ENCODE measurements around the gene MICU2.

Gene MICU2

DNA sequence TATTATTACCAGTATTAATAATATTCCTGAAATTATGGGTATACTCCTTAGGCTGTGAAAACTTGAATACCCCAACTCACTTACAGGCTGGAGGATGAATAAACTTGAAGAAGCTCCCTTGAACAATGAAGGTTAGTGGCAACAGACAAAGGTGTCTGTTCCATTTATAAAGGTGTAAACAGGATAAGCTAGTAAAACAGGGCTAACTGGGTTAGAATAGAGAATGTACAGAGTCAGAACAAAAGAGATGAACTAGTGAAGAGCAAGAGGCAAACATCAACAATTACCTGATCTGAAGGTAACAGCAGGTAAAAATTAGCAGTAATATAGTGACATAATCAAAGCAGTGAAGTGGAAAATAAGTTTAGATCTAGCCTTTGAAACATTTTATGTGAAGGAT is 23.2 kb downstream of the MICU2 start:
- no peak overlapping the region for H3K4me3 ChIP-seq (ENCODE audit: low read depth, low read length)
- TF ChIP-seq, protein P1, sequence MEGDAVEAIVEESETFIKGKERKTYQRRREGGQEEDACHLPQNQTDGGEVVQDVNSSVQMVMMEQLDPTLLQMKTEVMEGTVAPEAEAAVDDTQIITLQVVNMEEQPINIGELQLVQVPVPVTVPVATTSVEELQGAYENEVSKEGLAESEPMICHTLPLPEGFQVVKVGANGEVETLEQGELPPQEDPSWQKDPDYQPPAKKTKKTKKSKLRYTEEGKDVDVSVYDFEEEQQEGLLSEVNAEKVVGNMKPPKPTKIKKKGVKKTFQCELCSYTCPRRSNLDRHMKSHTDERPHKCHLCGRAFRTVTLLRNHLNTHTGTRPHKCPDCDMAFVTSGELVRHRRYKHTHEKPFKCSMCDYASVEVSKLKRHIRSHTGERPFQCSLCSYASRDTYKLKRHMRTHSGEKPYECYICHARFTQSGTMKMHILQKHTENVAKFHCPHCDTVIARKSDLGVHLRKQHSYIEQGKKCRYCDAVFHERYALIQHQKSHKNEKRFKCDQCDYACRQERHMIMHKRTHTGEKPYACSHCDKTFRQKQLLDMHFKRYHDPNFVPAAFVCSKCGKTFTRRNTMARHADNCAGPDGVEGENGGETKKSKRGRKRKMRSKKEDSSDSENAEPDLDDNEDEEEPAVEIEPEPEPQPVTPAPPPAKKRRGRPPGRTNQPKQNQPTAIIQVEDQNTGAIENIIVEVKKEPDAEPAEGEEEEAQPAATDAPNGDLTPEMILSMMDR (IDR thresholded peaks at IDR 0.05; ENCODE audit: control insufficient read depth, extremely low read depth, insufficient read depth) = no peak

DNA sequence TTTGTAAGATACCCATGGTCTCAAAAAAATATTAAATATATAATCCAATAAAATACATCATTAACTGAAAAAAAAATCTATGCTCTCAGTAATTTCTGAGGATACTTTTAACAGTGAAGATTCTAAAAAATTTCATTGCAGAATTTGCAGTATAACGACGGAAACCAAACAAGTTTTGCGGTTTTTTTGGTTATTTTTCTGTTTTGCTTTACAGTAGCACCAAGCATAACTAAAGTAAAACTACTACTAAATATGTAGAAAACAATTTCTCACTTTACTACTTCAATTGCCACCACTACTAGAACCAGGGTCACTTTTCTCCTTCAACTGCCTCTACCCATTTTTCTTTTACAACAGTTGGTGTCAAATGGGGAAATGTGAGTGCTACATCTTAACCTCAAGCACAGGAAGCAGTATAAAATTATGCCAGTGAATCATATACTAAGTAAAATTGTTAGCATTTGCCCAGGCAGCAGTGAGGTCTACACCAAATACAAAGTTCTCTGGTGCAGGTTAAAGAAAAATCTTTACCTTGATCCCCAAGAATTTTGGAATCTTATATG is 24.1 kb downstream of the MICU2 start:
- DNase-seq (ENCODE audit: low read depth) = no peak
- no peak overlapping the region for H3K4me3 ChIP-seq (ENCODE audit: low read depth, low read length)

More for the DNA sequence above, 23.2 kb downstream of the MICU2 start:
- no peak for DNase-seq (ENCODE audit: low read depth)

DNA sequence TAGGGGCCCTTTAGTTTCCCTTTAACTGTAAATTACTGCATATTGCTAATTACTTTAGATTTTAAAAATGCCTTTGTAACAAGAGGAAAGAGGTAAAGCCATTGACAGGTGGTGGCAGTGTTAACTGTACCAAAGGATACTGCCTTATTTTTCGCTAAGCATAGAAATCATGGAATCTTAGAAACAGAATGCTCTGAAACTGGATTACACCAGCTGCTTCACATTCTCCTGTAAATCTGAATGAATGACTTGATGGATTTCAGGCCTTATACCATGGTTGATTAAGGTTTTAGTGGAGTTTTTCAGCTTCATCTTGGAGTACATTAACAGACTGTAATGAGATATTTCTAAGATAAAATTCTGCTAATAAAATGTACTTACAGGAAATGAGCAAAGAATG is 25.2 kb downstream of the MICU2 start:
- DNase-seq (ENCODE audit: low read depth) = no peak
- no peak overlapping the region for H3K4me3 ChIP-seq (ENCODE audit: low read depth, low read length)
- TF ChIP-seq, protein P1 (IDR thresholded peaks at IDR 0.05; ENCODE audit: control insufficient read depth, extremely low read depth, insufficient read depth) = no peak

More for the DNA sequence above, 24.1 kb downstream of the MICU2 start:
- TF ChIP-seq, protein P1 (IDR thresholded peaks at IDR 0.05; ENCODE audit: control insufficient read depth, extremely low read depth, insufficient read depth) = no peak

DNA sequence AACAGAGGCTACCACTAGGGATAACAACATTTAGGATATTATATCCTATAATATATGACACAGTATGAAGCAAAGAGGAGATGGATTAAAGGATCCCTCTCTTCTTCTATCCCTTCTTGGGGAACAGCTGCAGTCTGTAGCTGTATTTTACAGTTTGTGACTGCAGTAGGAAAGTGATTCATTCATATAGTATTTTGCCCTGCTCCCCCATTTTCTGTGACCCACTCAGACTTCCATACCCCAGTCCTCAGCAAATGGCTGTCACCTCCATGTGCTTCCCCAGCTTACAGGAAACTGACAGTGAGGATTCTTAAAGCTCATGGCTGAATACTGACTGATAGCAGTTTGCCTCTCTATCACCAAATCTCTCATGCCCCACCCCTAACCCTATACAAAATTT is 27.5 kb downstream of the MICU2 start:
- no peak overlapping the region for H3K4me3 ChIP-seq (ENCODE audit: low read depth, low read length)
- DNase-seq (ENCODE audit: low read depth) = no peak
- TF ChIP-seq, protein P1 (IDR thresholded peaks at IDR 0.05; ENCODE audit: control insufficient read depth, extremely low read depth, insufficient read depth) = no peak

DNA sequence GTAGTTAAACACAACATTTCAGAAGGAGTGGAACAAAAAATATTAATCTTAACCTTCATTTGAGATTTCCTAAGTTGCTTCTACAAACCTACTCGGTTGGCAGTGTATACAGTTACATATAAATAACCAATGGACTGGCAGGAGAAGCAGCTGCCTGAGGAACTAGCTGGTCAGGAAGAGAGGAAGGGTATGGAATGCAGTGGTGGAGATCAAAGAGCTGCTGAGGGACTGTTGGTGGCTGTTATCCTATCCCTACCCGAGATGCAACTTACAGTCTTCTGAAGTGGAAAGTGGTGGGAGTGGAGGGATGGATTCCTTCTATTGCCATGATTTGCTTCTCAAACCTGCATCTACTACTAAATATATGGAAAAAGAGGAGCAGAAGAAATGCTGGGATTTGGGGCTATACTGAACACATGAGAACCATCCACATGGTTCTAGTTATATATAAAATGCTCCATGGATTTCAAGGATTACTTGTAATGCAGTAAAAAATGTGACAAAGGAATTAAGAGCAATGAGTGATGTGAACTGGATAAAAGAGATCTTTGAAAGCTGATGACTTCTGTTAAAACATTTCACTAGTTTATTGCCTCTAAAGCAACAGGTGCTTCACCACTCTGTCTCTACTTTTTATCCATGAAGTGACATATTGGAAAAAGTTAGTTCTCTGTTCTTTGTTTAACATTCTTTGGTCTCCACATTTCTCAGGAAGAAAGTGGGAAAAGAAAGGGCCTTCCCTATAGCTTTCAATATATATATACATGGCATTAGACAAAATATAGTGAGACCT is 29.9 kb downstream of the MICU2 start:
- no peak overlapping the region for H3K4me3 ChIP-seq (ENCODE audit: low read depth, low read length)
- no peak for DNase-seq (ENCODE audit: low read depth)
- TF ChIP-seq, protein P1 (IDR thresholded peaks at IDR 0.05; ENCODE audit: control insufficient read depth, extremely low read depth, insufficient read depth) = no peak

DNA sequence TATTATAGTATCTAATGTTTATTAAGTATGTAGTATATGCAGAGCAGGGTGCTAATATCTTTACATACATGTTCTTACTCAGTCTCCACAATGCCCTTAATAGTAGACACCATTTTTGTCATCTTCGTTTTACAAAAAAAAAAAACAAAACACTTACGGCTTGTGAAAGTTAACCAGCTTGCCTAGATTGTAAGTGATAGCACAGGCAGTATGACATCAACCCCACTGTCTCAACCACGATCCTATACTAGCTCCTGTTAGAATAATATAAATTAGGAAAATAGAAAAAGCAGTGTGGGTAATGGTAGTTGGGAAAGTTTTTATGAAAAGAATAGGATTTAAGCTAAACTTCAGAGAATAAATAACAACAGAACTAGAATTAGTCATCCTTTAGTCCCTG is 34.3 kb downstream of the MICU2 start:
- TF ChIP-seq, protein P1 (IDR thresholded peaks at IDR 0.05; ENCODE audit: control insufficient read depth, extremely low read depth, insufficient read depth) = no peak
- DNase-seq (ENCODE audit: low read depth) = no peak
- H3K4me3 ChIP-seq (ENCODE audit: low read depth, low read length) = no peak overlapping the region
